Hepatocyte (in vitro differentiated cells): ENCODE data around the gene UGT1A10.

Experiments used
- CTCF ChIP-seq: fragments of 200-600 bp; sonication (generic); IDR thresholded peaks from 2 replicates; pipeline ENCODE4 v1.5.1; 2016; ENCODE audit warnings: antibody characterized with exemption, mild to moderate bottlenecking; ENCODE audit not compliant: poor library complexity
- EZH2 ChIP-seq: fragments of 200-600 bp; sonication (generic); IDR thresholded peaks from 2 replicates; pipeline ENCODE4 v1.6.1; 2016; ENCODE audit warnings: antibody characterized with exemption, mild to moderate bottlenecking, borderline replicate concordance

- TF ChIP-seq EZH2, result no peak
- TF ChIP-seq CTCF, result no peak
Observed at GRCh38 chr2:233769260-233769659, 133.0 kb downstream of the UGT1A10 start.
